Activated CD8-positive, alpha-beta memory T cell treated with anti-CD3 and anti-CD28 coated beads, Interleukin-2, amount 50 U/mL, for 1 hour (primary cell): ENCODE measurements around the gene UBE2N.
"Not testable (repeated sequence)": the region's sequence is repeated elsewhere in the genome, so short reads cannot be mapped to it uniquely, and the experiment has no call there.

Experiments
- DNase-seq: peaks from one replicate; pipeline ENCODE4 v3.0.0-alpha.2; 2020; ENCODE audit errors: extremely low read depth

The UBE2N gene

GRCh38 chr12:93443576-93443975, 1.8 kb upstream of the UBE2N start:
- no peak for DNase-seq

- DNase-seq: no peak
Observed at GRCh38 chr12:93442411-93443340, 929 bp upstream of the UBE2N start.

GRCh38 chr12:93441081-93441616, 598 bp downstream of the UBE2N start:
- no peak for DNase-seq

- DNase-seq: no peak
Observed at GRCh38 chr12:93440043-93440835, 1.5 kb downstream of the UBE2N start.

- DNase-seq: no peak
Observed at GRCh38 chr12:93438266-93439050, 3.3 kb downstream of the UBE2N start.

- DNase-seq: no peak
Observed at GRCh38 chr12:93434256-93434865, 7.4 kb downstream of the UBE2N start.

GRCh38 chr12:93432031-93432430, 9.7 kb downstream of the UBE2N start:
- not testable (repeated sequence) for DNase-seq

- no peak for DNase-seq
Observed at GRCh38 chr12:93430280-93430679, 11.5 kb downstream of the UBE2N start.

- no peak for DNase-seq
Observed at GRCh38 chr12:93429852-93430251, 11.9 kb downstream of the UBE2N start.

GRCh38 chr12:93429448-93429847, 12.3 kb downstream of the UBE2N start:
- no peak for DNase-seq

GRCh38 chr12:93427779-93428564, 13.8 kb downstream of the UBE2N start:
- DNase-seq: no peak

GRCh38 chr12:93426412-93426805, 15.3 kb downstream of the UBE2N start:
- no peak for DNase-seq

GRCh38 chr12:93425736-93426411, 15.9 kb downstream of the UBE2N start:
- DNase-seq: no peak

GRCh38 chr12:93422050-93422449, 19.7 kb downstream of the UBE2N start:
- no peak for DNase-seq

GRCh38 chr12:93419388-93420034, 22.2 kb downstream of the UBE2N start:
- DNase-seq: no peak

GRCh38 chr12:93417967-93418480, 23.7 kb downstream of the UBE2N start:
- no peak for DNase-seq

GRCh38 chr12:93415723-93416464, 25.9 kb downstream of the UBE2N start:
- no peak for DNase-seq

GRCh38 chr12:93413064-93413463, 28.7 kb downstream of the UBE2N start:
- DNase-seq: no peak
